HG02763 (cell line): ENCODE data around the gene USP20.

Experiments
- ATAC-seq: cut with Tn5 transposase; IDR thresholded peaks from one replicate; pipeline ENCODE4 v1.9.1; 2021; ENCODE audit warnings: mild to moderate bottlenecking, moderate library complexity; ENCODE audit not compliant: unreplicated experiment

Gene USP20

GRCh38 chr9:129874261-129875101 lies 39.2 kb downstream of the USP20 start:
- ATAC-seq = no peak

DNA sequence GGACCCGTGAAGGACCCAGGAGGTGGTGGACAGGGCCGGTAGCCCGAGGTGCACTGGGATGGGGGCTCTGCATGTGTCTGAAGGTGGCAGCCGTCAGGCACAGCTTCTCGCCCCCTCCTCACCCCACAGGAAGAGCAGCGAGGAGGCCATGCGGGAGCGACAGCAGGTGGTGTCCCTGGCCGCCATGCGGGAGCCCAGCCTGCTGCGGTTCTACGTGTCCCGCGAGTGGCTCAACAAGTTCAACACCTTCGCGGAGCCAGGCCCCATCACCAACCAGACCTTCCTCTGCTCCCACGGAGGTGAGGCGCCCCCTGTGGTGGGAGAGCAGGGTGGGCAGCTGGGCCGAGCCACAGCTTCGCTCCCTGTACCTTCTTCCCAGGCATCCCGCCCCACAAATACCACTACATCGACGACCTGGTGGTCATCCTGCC lies 39.9 kb downstream of the USP20 start:
- no peak for ATAC-seq

DNA sequence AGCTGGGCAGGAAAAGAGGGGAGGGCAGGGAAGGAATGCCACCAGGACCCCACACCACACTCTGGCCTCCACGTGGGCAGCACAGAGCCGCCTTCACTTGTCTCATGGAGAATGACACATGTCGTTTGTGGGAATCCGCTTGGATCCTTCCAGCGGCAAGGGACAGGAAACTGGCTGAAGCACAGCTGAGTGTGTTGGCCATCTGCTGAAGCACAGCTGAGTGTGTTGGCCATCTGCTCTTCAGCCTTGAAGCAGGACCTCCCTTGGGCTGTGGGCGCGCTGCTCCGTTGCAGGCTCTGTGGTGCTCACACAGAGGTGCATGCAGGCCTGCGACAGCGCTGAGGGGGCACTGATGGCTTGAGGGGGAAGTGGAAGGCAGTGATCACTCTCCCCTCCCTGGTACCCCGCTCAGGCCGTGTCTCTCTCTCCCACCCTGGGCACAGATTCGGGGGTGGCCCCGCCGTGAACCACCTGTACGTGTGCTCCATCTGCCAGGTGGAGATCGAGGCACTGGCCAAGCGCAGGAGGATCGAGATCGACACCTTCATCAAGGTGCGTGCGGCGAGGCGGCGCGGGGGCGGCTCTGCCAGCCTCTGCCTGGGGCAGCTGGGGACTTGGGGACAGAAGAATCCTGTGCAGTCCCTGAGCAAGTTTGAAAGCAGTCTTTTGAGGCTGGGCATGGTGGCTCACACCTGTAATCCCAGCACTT lies 40.6 kb downstream of the USP20 start:
- no peak for ATAC-seq

DNA sequence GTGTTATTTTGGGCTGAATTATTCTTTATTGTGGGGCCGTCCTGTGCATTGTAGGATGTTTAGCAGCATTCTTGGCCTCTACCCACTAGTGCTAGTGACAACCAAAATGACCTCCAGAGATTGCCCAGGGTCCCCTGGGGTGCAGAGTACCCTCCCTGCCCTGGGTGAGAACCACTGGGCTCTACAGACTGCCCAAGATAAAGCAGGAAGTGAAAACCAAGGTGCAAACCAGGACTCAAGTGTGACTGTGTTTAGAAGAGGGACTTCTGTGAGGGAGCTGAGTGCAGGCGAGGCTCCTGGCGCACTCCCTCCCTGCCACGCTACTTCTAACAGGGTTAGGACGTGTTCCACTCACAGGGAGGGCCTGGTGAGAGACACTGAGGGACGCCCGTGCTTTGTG lies 41.6 kb downstream of the USP20 start:
- no peak for ATAC-seq

- ATAC-seq = no peak
Measured at GRCh38 chr9:129878291-129878690, 43.0 kb downstream of the USP20 start.

DNA sequence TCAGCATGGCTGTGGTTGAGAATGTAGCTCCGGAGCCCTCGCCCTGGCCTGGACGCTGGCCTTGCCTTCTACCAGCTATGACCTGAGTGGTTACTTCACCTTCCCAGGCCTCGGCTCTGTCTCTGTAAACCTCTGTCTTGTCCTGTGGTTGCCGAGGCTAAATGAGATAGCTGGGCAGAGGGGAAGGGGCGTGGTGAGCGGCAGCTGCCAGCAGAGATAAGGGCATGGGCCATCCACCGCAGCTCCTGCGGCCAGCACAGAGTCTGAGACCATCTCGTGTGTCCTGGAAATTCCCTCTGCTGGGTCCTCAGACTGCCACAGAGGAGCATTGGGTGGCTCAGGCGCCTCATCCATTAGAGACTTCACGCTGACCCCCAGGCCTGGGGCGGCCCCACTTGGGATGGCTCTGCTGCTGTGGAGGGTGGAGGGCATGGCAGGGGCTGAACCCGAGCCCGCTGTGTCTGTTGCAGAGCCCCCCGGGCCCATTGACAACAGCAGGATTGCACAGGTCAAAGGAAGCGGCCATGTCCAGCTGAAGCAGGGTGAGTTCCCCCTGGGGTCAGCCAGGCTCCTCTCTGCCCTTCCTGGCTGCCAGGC lies 43.9 kb downstream of the USP20 start:
- ATAC-seq = no peak

DNA sequence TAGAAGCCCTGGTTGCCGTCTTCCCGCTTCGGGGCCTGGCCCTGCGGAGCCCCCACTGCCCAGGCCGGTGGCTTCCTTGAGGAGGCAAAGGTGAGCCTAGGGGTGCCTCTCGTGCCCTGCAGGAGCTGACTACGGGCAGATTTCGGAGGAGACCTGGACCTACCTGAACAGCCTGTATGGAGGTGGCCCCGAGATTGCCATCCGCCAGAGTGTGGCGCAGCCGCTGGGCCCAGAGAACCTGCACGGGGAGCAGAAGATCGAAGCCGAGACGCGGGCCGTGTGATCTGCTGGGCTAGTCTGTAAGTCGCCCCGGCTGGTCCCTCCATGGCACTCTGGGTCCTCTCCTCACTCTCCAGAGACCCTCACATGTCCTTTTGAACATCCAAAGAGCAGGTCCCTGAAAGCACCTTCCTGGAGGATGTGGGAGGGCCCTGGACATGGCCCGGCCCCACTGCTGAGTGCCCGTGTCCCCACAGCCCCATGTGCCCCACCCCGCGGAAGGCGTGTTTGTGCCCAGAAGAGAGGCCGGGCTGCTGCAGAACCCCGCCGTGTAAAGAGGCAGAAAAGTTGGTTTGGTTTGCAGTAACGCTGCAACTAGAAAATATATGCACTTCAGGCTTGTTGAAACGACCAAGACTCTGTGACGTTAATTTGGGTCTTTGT lies 44.9 kb downstream of the USP20 start:
- ATAC-seq = no peak

GRCh38 chr9:129880654-129881546 lies 45.6 kb downstream of the USP20 start:
- ATAC-seq = no peak

- no peak for ATAC-seq
Measured at GRCh38 chr9:129881547-129882324, 46.5 kb downstream of the USP20 start.

DNA sequence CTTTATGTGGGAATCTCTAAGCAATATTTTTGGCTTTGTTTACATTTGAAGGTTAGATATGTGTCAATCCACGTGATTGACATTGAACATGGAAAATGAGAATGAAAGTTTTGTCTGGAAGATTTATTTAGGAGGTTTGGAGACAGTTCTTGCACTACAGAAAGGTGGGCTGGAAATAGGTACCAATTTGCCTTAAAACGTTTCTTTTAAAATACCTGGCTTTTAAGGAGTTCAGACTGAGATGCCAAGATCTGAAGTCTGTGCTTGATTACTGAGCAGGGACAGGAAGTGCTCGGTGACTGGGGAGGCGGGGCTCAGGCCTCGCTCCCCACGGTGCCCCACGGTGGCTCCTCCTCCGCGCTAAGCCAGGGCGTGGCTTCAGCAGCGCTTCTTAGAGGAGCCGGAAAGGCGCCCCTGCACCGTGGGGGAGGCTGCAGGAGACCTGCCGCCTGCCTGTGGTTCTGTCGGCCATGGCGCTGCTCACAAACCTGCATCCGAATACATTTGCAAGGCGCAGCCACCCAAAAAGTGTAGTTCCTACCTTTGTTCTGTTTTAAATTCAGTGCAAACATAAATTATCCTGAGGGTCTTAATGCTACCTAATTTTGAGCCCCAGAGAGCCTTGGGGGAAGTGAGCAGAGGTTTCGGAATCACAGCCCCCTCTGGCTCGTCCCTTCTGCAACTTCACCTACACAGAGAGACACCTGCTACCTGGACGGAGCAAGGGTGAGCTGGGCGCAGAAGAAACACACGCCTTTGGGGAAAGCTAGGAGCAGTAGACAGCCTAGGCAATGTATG lies 49.2 kb downstream of the USP20 start:
- ATAC-seq = peak; percentile 41

GRCh38 chr9:129885018-129885669 lies 49.9 kb downstream of the USP20 start:
- no peak for ATAC-seq

DNA sequence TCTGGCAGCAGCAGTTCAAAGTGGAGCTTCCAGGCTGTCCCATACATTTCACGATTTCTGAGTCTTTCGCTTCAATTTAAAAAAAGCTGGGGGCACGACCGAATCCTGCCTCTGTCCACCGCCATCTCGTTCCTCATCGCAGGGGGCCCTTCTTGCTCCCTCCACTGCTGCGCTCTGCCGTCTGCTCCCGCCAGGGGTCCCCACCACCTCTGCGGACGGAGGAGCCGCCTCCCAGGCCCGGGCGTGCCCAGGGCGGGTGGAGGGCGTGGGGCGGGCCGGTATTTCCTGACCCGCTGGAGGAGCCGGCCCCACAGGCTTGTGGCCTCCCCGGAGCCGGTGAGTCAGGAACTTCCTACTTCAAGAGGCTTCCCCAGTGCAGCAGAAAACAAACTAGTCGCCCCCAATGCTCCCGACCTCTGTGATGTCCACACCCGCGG lies 50.4 kb downstream of the USP20 start:
- ATAC-seq = peak; percentile 33

DNA sequence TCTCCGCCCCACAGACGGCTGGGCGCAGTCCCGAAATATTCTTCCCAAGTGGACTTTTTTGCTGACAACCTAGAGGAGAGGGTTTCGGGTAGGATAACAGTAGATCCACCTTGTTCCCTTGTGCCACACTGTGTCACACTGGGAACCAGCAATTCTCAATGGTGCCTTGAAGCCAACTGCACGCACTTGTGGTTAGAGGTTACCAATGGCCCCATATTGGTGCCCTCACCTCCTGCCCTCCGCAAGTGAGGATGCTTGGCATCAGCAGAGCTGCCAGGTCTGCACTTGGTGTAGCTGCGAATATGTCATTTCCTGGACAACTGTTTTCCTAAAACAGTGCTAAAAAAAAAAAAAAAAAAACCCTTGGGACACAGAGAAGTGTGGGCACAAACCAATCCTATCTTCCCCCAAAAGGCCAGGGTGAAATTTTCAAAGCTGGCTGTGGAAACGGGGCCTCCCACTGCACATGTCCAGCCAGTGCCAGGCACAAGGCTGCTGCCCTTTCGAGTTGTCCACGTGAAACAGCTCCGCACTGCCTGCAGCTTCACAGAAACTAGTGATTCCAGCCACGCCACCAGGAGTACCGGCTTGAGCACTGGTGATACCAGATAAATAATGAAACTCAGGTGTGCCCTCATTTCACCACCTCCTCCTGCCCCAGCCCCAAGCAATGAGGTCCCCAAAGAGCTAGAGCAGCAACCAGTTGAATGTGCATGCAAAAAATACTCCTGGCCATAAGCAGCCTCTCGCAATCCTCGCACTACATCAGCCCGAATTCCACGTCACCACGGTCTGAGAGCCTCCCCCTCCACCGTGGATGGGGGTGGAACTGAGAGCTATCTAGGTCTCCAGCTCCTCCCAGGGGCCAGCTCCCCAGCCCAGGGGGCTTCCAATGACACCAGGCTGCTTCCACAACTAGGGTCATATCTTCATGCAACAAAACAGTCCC lies 51.2 kb downstream of the USP20 start:
- ATAC-seq = no peak

- no peak for ATAC-seq
Measured at GRCh38 chr9:129887334-129888292, 52.4 kb downstream of the USP20 start.

DNA sequence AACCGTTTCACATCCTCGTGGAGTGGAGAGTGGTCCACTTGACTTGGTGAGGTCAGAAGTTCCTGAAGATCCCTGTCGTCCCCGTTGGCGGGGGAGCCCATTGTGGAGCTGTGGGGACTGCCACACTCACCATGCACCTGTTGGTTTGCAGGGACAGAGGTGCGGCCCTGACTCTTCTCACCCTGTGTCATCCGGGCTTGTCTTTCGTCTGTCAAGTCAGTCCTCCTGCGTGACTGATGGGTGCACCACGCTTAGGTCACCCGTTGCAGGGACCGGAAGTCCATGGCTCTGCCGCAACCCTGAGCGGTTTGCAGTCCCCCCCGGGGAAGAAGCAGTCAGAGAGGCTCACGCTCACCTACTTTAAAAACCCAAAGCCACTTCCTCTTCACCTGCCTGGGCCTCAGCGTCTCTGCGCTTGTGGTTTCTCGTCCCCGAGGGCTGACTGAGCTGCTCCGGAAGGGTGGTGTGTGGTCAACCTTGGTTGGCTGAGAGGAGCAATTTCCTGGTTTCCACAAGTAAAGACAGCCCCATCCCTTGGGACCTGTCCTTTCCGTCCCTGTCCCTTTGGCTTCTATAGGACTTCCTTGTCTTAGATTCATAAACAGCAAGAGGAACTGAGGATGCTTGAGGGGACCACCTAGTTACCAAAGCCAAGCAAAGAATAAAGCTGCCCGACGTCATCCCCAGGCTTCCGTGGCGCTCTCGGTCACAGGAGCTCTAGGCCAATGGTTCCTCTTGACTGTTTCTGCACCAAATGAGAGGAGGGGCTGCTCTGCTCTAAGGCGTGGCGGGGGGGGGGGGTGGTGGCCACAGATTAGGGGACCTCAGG lies 53.2 kb downstream of the USP20 start:
- ATAC-seq = peak; percentile 50
